ENCODE results near the gene KCNA1.

- no peak for TF ChIP-seq CTCF (IDR thresholded peaks at IDR 0.05; ENCODE audit: low read length)
- TF ChIP-seq EZH2 (IDR thresholded peaks at IDR 0.05; ENCODE audit: borderline replicate concordance, low read length), result no peak
These were observed 51.6 kb downstream of the KCNA1 start for GRCh38 chr12:4961311-4961710.

Measured in OCI-LY1 (cell line).